Activated CD4-positive, alpha-beta T cell treated with anti-CD3 and anti-CD28 coated beads for 4 hours (primary cell): ENCODE data around the gene LUZP2.

Experiments
- DNase-seq, 2 donors: peaks; one replicate each; pipeline ENCODE4 v3.0.0-alpha.2; 2020

Gene LUZP2

DNA sequence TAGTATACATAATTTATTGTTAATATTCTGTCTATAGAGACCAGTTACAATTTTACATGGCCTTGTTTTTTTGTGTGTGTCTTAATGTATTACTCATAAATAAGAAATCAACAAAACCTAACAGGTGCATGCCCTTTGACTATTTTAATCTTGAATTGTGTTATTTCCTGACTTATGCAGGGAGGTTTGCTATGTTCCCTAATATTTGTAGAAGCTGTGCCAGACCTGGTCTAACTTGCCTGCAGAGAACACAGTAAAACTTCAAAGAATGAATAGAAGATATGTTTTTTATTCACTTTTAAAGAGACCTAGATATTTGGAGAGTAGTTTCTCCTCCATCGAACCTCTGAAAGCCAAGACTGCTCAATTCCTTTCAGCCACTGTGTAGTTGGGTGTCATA lies 234.7 kb downstream of the LUZP2 start:
- no peak for DNase-seq

DNA sequence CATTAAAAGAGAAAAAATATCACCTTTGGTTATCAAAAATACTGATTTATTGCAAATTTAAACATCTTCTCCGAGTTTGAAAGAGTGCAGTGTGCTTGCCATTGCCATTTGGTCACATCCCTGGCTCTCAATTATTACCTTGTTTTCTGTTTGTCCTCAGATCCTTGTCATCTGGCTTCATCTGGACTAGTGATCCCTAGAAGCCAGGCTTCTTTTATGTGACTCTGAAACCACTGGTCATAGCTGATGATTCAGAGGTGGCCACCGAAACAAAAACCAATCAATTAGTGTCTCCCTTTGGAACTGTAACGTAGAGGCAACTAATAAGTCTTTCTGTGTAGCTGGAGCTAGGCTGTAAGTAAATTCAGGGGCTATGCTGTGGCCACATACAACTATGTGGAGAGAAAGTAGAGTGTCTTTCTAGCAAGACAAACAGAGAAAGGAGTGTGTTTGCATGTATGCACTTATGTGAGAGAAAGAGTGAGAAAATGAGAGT lies 237.9 kb downstream of the LUZP2 start:
- no peak for DNase-seq

GRCh38 chr11:24738972-24739371 lies 242.1 kb downstream of the LUZP2 start:
- no peak for DNase-seq

DNA sequence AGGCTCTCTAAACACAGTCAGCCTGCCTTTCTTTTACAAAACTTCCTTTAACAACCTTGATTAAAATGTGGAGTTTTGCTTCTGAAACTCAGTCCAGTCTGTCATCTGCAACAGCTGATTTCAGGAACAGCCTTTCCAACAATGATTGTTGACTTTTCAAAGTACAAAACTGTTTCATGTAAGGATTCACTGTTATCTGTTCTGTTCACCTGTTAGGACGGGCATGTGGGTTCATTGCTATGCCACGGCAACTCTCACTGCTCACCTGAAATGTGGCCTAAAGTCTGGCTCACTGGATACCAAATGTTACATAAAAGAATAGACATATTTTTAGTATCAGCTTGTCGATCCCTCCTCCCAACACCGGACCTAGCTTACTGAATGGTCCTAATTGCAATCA lies 242.8 kb downstream of the LUZP2 start:
- DNase-seq, result no peak

DNA sequence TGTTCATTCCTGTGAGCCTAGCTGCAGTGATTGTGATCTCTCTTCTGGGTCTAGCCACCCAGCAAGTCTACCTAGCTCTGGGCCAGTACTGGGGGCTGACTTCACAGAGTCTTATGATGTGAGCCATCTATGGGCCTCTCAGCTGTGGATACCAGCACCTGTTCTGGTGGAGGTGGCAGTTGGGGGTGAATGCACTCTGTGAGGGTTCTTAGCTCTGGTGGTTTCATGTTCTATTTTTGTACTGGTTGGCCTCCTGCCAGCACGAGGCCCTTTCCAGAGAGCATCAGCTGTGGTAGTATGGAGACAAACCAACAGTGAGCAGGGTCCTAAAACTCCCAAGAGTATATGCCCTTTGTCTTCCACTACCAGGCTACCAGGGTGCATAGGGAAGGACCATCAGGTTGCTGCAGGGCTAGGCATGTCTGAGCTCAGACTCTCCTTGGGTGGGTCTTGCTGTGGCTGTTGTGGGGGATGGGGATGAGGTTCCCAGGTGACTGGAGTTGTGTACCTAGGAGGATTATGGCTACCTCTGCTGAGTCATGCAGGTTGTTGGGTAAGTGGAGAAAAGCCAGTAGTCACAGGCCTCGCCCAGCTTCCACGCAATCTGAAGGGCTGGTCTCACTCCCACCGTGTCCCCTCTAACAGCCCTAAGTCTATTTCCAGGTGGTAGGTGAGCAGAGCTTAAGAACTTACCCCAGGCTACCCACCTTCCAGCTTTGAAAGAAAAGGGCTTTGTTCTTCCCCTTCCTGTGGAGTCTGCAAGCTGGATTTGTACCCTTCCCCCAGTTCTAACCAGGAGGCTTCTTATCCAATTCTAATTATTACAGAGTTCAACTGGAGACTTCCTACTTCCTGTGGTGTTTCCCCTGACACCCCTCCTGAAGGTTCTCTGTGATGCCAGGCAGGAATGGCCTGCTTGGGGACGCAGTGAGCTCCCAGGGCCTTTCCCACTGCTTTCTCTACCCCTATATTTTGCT lies 250.7 kb downstream of the LUZP2 start:
- no peak for DNase-seq

- no peak for DNase-seq
Observed at GRCh38 chr11:24748261-24748660, 251.4 kb downstream of the LUZP2 start.

- no peak for DNase-seq
Observed at GRCh38 chr11:24754406-24754805, 257.6 kb downstream of the LUZP2 start.

- no peak for DNase-seq
Observed at GRCh38 chr11:24755260-24755839, 258.5 kb downstream of the LUZP2 start.

GRCh38 chr11:24759742-24760141 lies 262.9 kb downstream of the LUZP2 start:
- DNase-seq, result no peak

GRCh38 chr11:24760681-24761080 lies 263.8 kb downstream of the LUZP2 start:
- DNase-seq, result no peak

GRCh38 chr11:24762076-24762475 lies 265.2 kb downstream of the LUZP2 start:
- DNase-seq, result no peak

DNA sequence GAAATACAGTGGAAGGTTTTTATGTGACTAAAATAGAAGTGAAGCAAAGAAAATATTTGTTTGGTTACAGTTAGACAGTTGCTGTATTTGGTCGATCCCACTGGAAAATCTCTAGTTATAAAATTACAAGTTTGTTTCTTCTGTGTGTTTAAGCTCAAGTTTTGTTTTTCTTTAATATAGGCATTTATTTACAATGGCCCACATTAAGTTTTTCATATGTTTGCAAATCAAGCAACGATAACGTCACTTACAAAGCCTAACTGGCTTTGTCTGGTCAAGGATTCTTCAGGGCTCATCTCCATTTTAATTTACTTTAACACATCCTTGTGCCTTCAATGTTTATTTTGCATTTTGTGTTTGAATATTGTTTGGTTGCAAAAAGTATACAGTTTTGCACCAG lies 270.6 kb downstream of the LUZP2 start:
- no peak for DNase-seq

- DNase-seq, result no peak
Observed at GRCh38 chr11:24773322-24773721, 276.5 kb downstream of the LUZP2 start.

DNA sequence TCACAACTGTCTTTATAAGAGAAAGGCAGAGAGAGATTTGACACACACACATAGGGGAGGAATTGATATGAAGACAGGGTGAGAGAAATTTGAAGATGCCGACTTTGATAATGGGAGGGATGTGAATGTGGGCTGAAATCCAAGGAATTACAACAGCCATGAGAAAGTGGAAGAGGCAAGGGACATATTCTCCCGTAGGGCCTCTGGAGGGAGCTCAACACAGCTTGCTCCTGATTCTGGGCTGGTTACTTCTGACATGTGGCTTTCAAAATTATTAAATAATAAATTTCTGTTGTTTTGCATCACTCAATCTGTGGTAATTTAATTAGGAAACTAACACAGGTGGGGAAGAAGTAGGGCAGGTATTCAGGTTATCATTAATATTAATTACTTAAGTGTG lies 282.9 kb downstream of the LUZP2 start:
- no peak for DNase-seq

DNA sequence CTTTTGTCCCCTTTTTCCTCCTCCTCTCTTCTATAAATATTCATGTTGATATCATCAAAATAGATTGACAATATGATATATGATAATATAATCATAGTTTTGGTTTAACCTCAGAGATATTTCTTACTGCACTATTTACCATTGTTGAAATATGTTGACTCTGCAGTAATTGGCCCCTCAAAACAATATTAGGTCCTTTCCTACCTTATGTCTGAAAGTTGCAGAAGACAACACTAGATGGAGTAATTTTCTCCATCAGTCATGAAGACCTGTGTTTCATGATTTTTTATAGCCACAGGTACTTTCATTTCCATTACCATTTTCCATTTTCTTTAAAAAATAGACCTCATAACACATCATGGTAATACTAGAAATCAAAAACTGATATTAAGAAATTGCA lies 284.4 kb downstream of the LUZP2 start:
- DNase-seq, result no peak

GRCh38 chr11:24793479-24793878 lies 296.6 kb downstream of the LUZP2 start:
- no peak for DNase-seq

- no peak for DNase-seq
Observed at GRCh38 chr11:24794064-24794463, 297.2 kb downstream of the LUZP2 start.

DNA sequence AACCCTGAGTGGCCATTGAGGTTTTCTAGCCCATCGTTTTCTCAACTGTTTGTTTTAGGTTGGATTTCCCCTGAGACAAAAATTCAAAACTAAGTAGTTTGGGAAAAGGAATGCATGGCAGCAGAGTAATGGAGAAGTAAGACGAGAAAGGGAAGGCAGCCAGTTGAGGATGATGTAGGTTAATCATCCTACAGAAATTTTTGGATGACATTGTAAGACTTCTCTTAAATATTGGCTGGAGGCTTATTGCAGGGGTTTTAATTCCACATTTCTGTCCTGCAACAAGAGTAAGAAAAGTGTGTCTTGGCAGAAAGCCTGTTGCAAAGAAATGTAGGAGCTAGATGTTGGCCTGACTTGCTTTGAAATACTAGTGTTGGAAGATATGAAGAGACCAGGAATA lies 308.8 kb downstream of the LUZP2 start:
- DNase-seq, result no peak

DNA sequence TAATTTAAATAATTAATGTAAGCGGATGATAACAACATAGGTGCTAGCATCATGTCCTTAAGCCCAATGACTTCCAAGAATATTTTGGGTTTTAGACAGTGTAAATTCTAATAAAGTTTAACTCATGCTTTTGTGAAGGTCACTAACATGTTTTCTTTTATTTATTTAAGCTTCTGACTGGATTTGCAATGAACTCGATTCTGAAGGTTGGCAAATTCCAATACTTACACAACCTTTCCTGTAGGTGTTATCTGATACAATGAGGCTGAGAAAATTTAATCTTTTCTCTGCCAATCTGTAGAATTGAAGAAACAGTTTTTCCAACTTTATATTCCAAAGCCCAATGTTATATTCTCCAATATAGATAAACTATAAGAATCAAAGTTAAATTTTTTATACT lies 311.3 kb downstream of the LUZP2 start:
- DNase-seq, result no peak

DNA sequence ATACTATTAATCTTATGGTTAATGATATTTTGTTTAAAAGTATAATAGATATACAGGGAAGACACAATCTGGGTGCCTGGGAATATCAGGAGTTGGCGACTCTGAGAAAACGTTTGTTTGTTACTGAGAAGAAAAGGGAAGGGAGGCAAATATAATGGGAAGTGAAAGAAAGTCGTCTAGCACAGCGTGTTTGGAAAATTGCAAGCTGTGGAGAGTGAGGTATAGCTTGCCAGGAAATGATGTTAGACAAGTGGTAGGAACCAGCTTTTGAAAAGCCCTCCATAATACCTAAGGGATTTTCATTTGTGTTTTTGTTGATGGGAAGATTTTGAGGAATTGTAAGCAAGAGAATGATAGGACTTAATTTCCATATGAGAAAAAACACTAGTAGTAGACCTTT lies 322.2 kb downstream of the LUZP2 start:
- DNase-seq, result no peak

- DNase-seq, result no peak
Observed at GRCh38 chr11:24819863-24820434, 323.1 kb downstream of the LUZP2 start.

GRCh38 chr11:24820541-24820940 lies 323.7 kb downstream of the LUZP2 start:
- DNase-seq, result no peak

DNA sequence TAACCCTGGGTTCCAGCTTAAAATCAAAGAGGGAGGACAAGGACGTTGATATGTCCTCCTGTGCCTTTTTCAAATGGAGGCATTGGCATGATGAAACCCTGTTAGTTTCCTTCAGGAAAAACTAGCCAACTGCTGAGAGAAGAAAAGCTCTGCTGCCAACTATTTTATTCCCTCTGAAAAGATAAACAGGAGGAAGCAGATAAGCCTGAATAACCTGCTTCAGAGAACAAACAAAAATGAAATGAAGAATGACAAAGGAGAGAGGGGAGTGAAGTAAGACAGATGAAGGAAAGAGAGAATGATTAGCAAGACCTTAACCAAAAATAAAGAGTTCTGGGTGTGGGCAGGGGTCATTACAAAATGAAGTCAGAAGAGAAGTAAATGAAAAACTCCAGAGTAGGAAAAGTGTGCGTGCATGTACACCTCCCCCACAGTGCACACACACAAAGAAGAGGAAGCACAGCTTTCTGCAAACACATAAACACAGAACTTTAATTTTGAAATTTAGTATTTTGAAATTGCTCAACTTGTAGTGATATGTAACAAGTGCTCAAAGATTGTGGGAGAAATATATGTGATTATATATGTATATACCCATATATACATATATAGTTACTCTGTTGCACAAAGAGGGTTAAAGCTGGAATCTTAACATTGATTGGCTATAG lies 332.2 kb downstream of the LUZP2 start:
- no peak for DNase-seq
